ENCODE data around the gene RPS23. TPM values are rescaled to one million over a fixed set of nuclear protein-coding genes. Genes with fewer than 3 reads are reported as not detected.
A peak's percentile ranks its signal among the peaks of the same experiment; 100 is the strongest.

RPS23 gene
- total RNA-seq, 5 donors from 2014 or later (not counting 1 experiment from before 2014, with no cell fraction given), result 2,916 to 3,772 (median 3,224) TPM

- no peaks in the 10 kb centered on the region for H3K9me3 Mint-ChIP-seq
- no peak overlapping the region for H3K4me3 ChIP-seq (ENCODE audit: control insufficient read depth in 1 of 2, extremely low read depth in 1 of 2, low read length in 1 of 2)
- H3K4me1 ChIP-seq (ENCODE audit: control insufficient read depth in 1 of 2, extremely low read depth in 1 of 2, insufficient read depth in 2 of 2, low read length in 2 of 2), result no peaks in the 10 kb centered on the region
- H3K27me3 Mint-ChIP-seq, result peaks cover 18 to 20% of the 10 kb centered on the region in 2 donors
- ChIA-PET POLR2A (no interaction called here), CTCF (no interaction called here)
- no peak for DNase-seq
- no peak overlapping the region for H3K4me3 Mint-ChIP-seq
- WGBS (ENCODE audit: insufficient coverage), result no CpG with 5 or more reads among the region's 2 CpGs
- ATAC-seq (replicated peaks in 1 of 4), result no peak
- peaks cover 0 to 6% of the 10 kb centered on the region in 2 experiments for H3K27me3 ChIP-seq (replicated peaks in 1 of 2; ENCODE audit: control insufficient read depth in 2 of 2, extremely low read depth in 1 of 2, insufficient read depth in 2 of 2, low read length in 1 of 2)
- H3K4me1 Mint-ChIP-seq, result no peaks in the 10 kb centered on the region
- H3K36me3 ChIP-seq (ENCODE audit: control insufficient read depth in 2 of 2, extremely low read depth in 1 of 2, insufficient read depth in 1 of 2, low read length in 1 of 2), result no peaks in the 10 kb centered on the region
- H3K27ac Mint-ChIP-seq, result no peak overlapping the region
- no peaks in the 10 kb centered on the region for H3K9me3 ChIP-seq
- no peak overlapping the region for H3K27ac ChIP-seq (ENCODE audit: low read length)
- H3K36me3 Mint-ChIP-seq, result no peaks in the 10 kb centered on the region
Observed at GRCh38 chr5:82319192-82319591, 41.0 kb upstream of the RPS23 start.

DNA sequence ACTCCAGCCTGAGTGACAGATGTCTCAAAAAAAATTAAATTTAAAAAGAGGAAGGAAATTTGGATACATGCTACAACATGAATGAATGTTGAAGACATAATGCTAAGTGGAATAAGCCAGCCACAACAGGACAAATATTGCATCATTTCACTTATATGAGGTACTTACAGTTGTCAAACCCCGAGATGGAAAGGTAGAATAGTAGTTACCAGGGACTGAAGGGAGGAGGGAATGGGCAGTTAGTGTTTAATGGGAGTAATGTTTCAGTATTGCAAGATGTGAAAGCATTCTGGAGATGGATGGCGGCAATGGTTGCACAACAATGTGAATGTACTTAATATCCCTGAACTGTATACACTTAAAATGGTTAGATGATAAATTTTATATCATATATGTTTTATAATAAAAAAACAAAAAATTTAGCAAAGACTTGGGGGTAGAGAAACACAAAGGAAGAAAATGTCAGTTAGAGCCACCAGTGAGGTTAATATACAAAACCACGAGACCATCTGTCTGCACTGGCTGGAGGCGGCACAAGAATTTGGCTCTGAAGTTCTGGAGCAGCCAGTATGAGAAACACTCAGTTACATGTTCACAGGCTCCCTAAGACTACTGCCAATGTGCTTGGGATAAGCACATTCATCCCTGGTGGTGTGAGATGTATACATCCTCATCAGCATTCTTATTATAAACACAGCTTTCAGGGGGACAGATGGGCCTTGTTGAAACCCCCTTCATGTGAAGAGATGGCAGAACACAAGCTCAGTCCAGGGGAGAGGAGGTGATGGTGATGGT, 37.0 kb upstream of the RPS23 start:
- no peak overlapping the region for H3K4me3 Mint-ChIP-seq
- H3K36me3 ChIP-seq (ENCODE audit: control insufficient read depth in 2 of 2, extremely low read depth in 1 of 2, insufficient read depth in 1 of 2, low read length in 1 of 2), result no peaks in the 10 kb centered on the region
- no peaks in the 10 kb centered on the region for H3K4me1 Mint-ChIP-seq
- ATAC-seq (replicated peaks in 1 of 4) (no peak), DNase-seq (no peak)
- peaks cover 3 to 6% of the 10 kb centered on the region in 2 donors for H3K27me3 Mint-ChIP-seq
- peaks cover 0 to 9% of the 10 kb centered on the region in 2 experiments for H3K27me3 ChIP-seq (replicated peaks in 1 of 2; ENCODE audit: control insufficient read depth in 2 of 2, extremely low read depth in 1 of 2, insufficient read depth in 2 of 2, low read length in 1 of 2)
- no peaks in the 10 kb centered on the region for H3K9me3 Mint-ChIP-seq
- ChIA-PET POLR2A (no interaction called here), CTCF (no interaction called here)
- no peak overlapping the region for H3K4me3 ChIP-seq (ENCODE audit: control insufficient read depth in 1 of 2, extremely low read depth in 1 of 2, low read length in 1 of 2)
- H3K27ac Mint-ChIP-seq, result no peak overlapping the region
- no peaks in the 10 kb centered on the region for H3K4me1 ChIP-seq (ENCODE audit: control insufficient read depth in 1 of 2, extremely low read depth in 1 of 2, insufficient read depth in 2 of 2, low read length in 2 of 2)
- H3K36me3 Mint-ChIP-seq, result no peaks in the 10 kb centered on the region
- no peaks in the 10 kb centered on the region for H3K9me3 ChIP-seq
- 35% methylated on average over 3 of the region's 4 CpGs for WGBS (ENCODE audit: insufficient coverage)
- no peak overlapping the region for H3K27ac ChIP-seq (ENCODE audit: low read length)

- ATAC-seq (replicated peaks in 1 of 4), result no peak
- ChIA-PET CTCF (interaction anchor here in 1 of 2 donors (1.0 kb wide), 1 partner anchor 1247 kb away, joined by 4 read pairs; no protein-coding TSS in a partner anchor), POLR2A (no interaction called here)
- Mint-ChIP-seq H3K4me3 (no peak overlapping the region), H3K36me3 (peaks cover 6% of the 10 kb centered on the region), H3K4me1 (no peaks in the 10 kb centered on the region), H3K27me3 (peaks cover 0 to 3% of the 10 kb centered on the region in 2 donors), H3K9me3 (peaks cover 0 to 5% (median 2%) of the 10 kb centered on the region in 3 donors), H3K27ac (no peak overlapping the region)
- Histone ChIP-seq H3K4me1 (ENCODE audit: control insufficient read depth in 1 of 2, extremely low read depth in 1 of 2, insufficient read depth in 2 of 2, low read length in 2 of 2) (no peaks in the 10 kb centered on the region), H3K4me3 (ENCODE audit: control insufficient read depth in 1 of 2, extremely low read depth in 1 of 2, low read length in 1 of 2) (no peak overlapping the region), H3K36me3 (ENCODE audit: control insufficient read depth in 2 of 2, extremely low read depth in 1 of 2, insufficient read depth in 1 of 2, low read length in 1 of 2) (no peaks in the 10 kb centered on the region), H3K27me3 (replicated peaks in 1 of 2; ENCODE audit: control insufficient read depth in 2 of 2, extremely low read depth in 1 of 2, insufficient read depth in 2 of 2, low read length in 1 of 2) (peaks cover 0 to 8% of the 10 kb centered on the region in 2 experiments), H3K9me3 (no peaks in the 10 kb centered on the region), H3K27ac (ENCODE audit: low read length) (no peak overlapping the region)
- DNase-seq, result no peak
- 66% methylated on average over 3 of the region's 5 CpGs for WGBS (ENCODE audit: insufficient coverage)
Observed at GRCh38 chr5:82313016-82313415, 34.9 kb upstream of the RPS23 start.

DNA sequence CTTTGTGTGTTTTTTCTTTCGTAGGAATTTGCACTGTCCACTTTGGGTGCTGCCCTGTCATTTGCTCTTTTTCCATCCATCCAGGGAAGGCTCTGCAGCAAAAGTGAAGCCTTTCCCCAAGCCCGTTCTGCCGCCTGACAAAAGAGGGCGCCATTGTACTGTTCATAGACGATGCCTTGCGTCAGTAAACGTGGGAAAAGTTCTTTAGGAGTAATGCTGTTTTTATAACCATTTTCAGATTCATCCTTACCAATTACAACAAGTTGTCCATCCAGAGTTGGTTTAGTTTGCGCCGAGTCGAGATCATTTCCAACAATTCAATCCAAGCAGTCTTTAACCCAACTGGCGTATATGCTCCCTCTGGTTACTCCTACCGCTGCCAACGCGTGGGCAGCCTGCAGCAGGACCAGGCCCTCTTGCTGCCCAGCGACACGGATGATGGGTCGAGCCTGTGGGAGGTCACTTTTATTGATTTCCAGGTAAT, 34.3 kb upstream of the RPS23 start:
- POLR2A ChIA-PET, result no interaction called here
- no peak overlapping the region for H3K4me3 ChIP-seq (ENCODE audit: control insufficient read depth in 1 of 2, extremely low read depth in 1 of 2, low read length in 1 of 2)
- no peaks in the 10 kb centered on the region for H3K4me1 ChIP-seq (ENCODE audit: control insufficient read depth in 1 of 2, extremely low read depth in 1 of 2, insufficient read depth in 2 of 2, low read length in 2 of 2)
- WGBS (ENCODE audit: insufficient coverage), result 90% methylated on average over 6 of the region's 17 CpGs
- DNase-seq (peak in 11 of 35 experiments; percentile 1 to 50 (median 6)), ATAC-seq (replicated peaks in 1 of 4) (no peak)
- H3K9me3 ChIP-seq, result no peaks in the 10 kb centered on the region
- no peak overlapping the region for H3K27ac Mint-ChIP-seq
- CTCF ChIA-PET, result interaction anchor here (0.6 to 1.0 kb wide), 2 partner anchors 42 to 1247 kb away, joined by 4 read pairs; no protein-coding TSS in a partner anchor
- H3K27ac ChIP-seq (ENCODE audit: low read length), result no peak overlapping the region
- H3K36me3 Mint-ChIP-seq, result peaks cover 8% of the 10 kb centered on the region
- H3K36me3 ChIP-seq (ENCODE audit: control insufficient read depth in 2 of 2, extremely low read depth in 1 of 2, insufficient read depth in 1 of 2, low read length in 1 of 2), result no peaks in the 10 kb centered on the region
- no peaks in the 10 kb centered on the region for H3K4me1 Mint-ChIP-seq
- peaks cover 0 to 5% of the 10 kb centered on the region in 2 experiments for H3K27me3 ChIP-seq (replicated peaks in 1 of 2; ENCODE audit: control insufficient read depth in 2 of 2, extremely low read depth in 1 of 2, insufficient read depth in 2 of 2, low read length in 1 of 2)
- H3K9me3 Mint-ChIP-seq, result peaks cover 0 to 5% (median 2%) of the 10 kb centered on the region in 3 donors
- H3K27me3 Mint-ChIP-seq, result peaks cover 0 to 3% of the 10 kb centered on the region in 2 donors
- H3K4me3 Mint-ChIP-seq, result no peak overlapping the region

GRCh38 chr5:82309091-82309531, 31.0 kb upstream of the RPS23 start:
- peaks cover 0 to 3% of the 10 kb centered on the region in 2 experiments for H3K27me3 ChIP-seq (replicated peaks in 1 of 2; ENCODE audit: control insufficient read depth in 2 of 2, extremely low read depth in 1 of 2, insufficient read depth in 2 of 2, low read length in 1 of 2)
- H3K9me3 ChIP-seq, result no peaks in the 10 kb centered on the region
- no peak overlapping the region for H3K27ac Mint-ChIP-seq
- H3K27me3 Mint-ChIP-seq, result peaks cover 0 to 3% of the 10 kb centered on the region in 2 donors
- peaks cover 0 to 5% (median 2%) of the 10 kb centered on the region in 3 donors for H3K9me3 Mint-ChIP-seq
- no peak overlapping the region for H3K4me3 Mint-ChIP-seq
- H3K36me3 Mint-ChIP-seq, result peaks cover 21% of the 10 kb centered on the region
- H3K36me3 ChIP-seq (ENCODE audit: control insufficient read depth in 2 of 2, extremely low read depth in 1 of 2, insufficient read depth in 1 of 2, low read length in 1 of 2), result no peaks in the 10 kb centered on the region
- no peaks in the 10 kb centered on the region for H3K4me1 Mint-ChIP-seq
- no peak overlapping the region for H3K4me3 ChIP-seq (ENCODE audit: control insufficient read depth in 1 of 2, extremely low read depth in 1 of 2, low read length in 1 of 2)
- no peak for DNase-seq
- CTCF ChIA-PET, result no interaction called here
- no peak overlapping the region for H3K27ac ChIP-seq (ENCODE audit: low read length)
- POLR2A ChIA-PET, result no interaction called here
- H3K4me1 ChIP-seq (ENCODE audit: control insufficient read depth in 1 of 2, extremely low read depth in 1 of 2, insufficient read depth in 2 of 2, low read length in 2 of 2), result no peaks in the 10 kb centered on the region
- WGBS (ENCODE audit: insufficient coverage), result no CpG with 5 or more reads among the region's 4 CpGs
- ATAC-seq (replicated peaks in 1 of 4), result no peak

DNA sequence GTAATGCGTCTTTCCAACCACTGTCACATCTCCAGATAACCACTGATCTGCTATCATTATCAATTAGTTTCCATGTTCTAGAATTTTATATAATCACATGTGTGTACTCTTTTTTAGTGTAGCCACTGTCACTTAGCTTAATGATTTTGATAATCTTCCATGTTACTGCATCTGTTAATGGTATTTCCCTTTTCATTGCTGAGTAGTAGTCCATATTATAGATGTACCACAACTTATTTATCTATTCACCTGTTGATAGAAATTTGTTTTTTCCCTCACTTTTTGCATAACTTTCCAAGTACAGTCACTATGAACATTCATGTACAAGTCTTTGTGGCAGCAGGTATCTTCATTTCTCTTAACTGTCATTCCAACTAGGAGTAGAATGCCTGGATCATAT, 30.3 kb upstream of the RPS23 start:
- Histone ChIP-seq H3K36me3 (ENCODE audit: control insufficient read depth in 2 of 2, extremely low read depth in 1 of 2, insufficient read depth in 1 of 2, low read length in 1 of 2) (no peaks in the 10 kb centered on the region), H3K4me1 (ENCODE audit: control insufficient read depth in 1 of 2, extremely low read depth in 1 of 2, insufficient read depth in 2 of 2, low read length in 2 of 2) (no peaks in the 10 kb centered on the region), H3K9me3 (no peaks in the 10 kb centered on the region), H3K27me3 (replicated peaks in 1 of 2; ENCODE audit: control insufficient read depth in 2 of 2, extremely low read depth in 1 of 2, insufficient read depth in 2 of 2, low read length in 1 of 2) (peaks cover 0 to 3% of the 10 kb centered on the region in 2 experiments), H3K4me3 (ENCODE audit: control insufficient read depth in 1 of 2, extremely low read depth in 1 of 2, low read length in 1 of 2) (no peak overlapping the region), H3K27ac (ENCODE audit: low read length) (no peak overlapping the region)
- Mint-ChIP-seq H3K4me3 (no peak overlapping the region), H3K27ac (no peak overlapping the region), H3K4me1 (no peaks in the 10 kb centered on the region), H3K36me3 (peaks cover 21% of the 10 kb centered on the region), H3K27me3 (peaks cover 0 to 3% of the 10 kb centered on the region in 2 donors), H3K9me3 (peaks cover 0 to 5% (median 2%) of the 10 kb centered on the region in 3 donors)
- WGBS (ENCODE audit: insufficient coverage), result no CpG with 5 or more reads among the region's 1 CpG
- ChIA-PET CTCF (no interaction called here), POLR2A (interaction anchor here in 1 of 2 donors (0.6 kb wide), 1 partner anchor 123 kb away, joined by 3 read pairs; no protein-coding TSS in a partner anchor)
- DNase-seq (no peak), ATAC-seq (replicated peaks in 1 of 4) (no peak)

Measured in T-cell (primary cell).